GM23338 (cell line): Measurements from ENCODE around the gene ARPC5.
"Not testable (repeated sequence)": the region's sequence is repeated elsewhere in the genome, so short reads cannot be mapped to it uniquely, and the experiment has no call there.

Experiments
- CREB1 ChIP-seq: fragments of 250-450 bp; sonication (Bioruptor Pico); IDR thresholded peaks from 2 replicates; pipeline ENCODE4 v1.5.0; 2020; ENCODE audit warnings: low read depth, mild to moderate bottlenecking, moderate library complexity
- EZH2 ChIP-seq: fragments of 200-600 bp; sonication (generic); IDR thresholded peaks from one replicate; pipeline ENCODE4 v1.8.0; 2017; ENCODE audit warnings: antibody characterized with exemption, mild to moderate bottlenecking, low read depth; ENCODE audit not compliant: unreplicated experiment
- EZH2phosphoT487 ChIP-seq: fragments of 200-600 bp; sonication (generic); IDR thresholded peaks from one replicate; pipeline ENCODE4 v1.8.1; 2018; ENCODE audit warnings: antibody characterized with exemption; ENCODE audit not compliant: unreplicated experiment
- JUNB ChIP-seq: IDR thresholded peaks from one replicate; pipeline ENCODE4 v1.6.1; 2016; ENCODE audit warnings: antibody characterized with exemption; ENCODE audit not compliant: unreplicated experiment
- NANOG ChIP-seq: IDR thresholded peaks from 2 replicates; pipeline ENCODE4 v1.6.1; 2016; ENCODE audit warnings: antibody characterized with exemption, borderline replicate concordance
- POLR2AphosphoS5 ChIP-seq: IDR thresholded peaks from 2 replicates; pipeline ENCODE4 v1.6.1; 2016; ENCODE audit warnings: antibody characterized with exemption, low read depth
- STAT1 ChIP-seq: IDR thresholded peaks from one replicate; pipeline ENCODE4 v1.6.1; 2016; ENCODE audit warnings: antibody characterized with exemption; ENCODE audit not compliant: unreplicated experiment
- ZNF114 ChIP-seq: fragments of 250-450 bp; sonication (Bioruptor Pico); IDR thresholded peaks from 2 replicates; pipeline ENCODE4 v1.5.0; 2020; ENCODE audit warnings: mild to moderate bottlenecking, moderate library complexity
- ZNF331 ChIP-seq: fragments of 250-450 bp; sonication (Bioruptor Pico); IDR thresholded peaks from 2 replicates; pipeline ENCODE4 v1.5.0; 2020; ENCODE audit warnings: low read depth, mild to moderate bottlenecking, moderate library complexity
- TF ChIP-seq, protein P1 (sequence below), 2 experiments: fragments of 200-600 bp in 1 of 2; sonication (generic) in 1 of 2; conservative IDR thresholded peaks; 2 replicates each; pipeline versions ENCODE4 v1.5.1 to v1.6.1; 2016 to 2017; ENCODE audit warnings: antibody characterized with exemption in 2 of 2, low read depth in 2 of 2, mild to moderate bottlenecking in 2 of 2, moderate library complexity in 1 of 2
- TF ChIP-seq, protein P2 (sequence below): IDR thresholded peaks from one replicate; pipeline ENCODE4 v1.6.1; 2018; ENCODE audit warnings: antibody characterized with exemption; ENCODE audit not compliant: unreplicated experiment
- TF ChIP-seq, protein P3 (sequence below): IDR thresholded peaks from 2 replicates; pipeline ENCODE4 v1.6.1; 2016; ENCODE audit warnings: antibody characterized with exemption
- TF ChIP-seq, protein P4 (sequence below): fragments of 250-450 bp; sonication (Bioruptor Pico); IDR thresholded peaks from 2 replicates; pipeline ENCODE4 v1.5.0; 2020; ENCODE audit warnings: mild to moderate bottlenecking, moderate library complexity

DNA sequence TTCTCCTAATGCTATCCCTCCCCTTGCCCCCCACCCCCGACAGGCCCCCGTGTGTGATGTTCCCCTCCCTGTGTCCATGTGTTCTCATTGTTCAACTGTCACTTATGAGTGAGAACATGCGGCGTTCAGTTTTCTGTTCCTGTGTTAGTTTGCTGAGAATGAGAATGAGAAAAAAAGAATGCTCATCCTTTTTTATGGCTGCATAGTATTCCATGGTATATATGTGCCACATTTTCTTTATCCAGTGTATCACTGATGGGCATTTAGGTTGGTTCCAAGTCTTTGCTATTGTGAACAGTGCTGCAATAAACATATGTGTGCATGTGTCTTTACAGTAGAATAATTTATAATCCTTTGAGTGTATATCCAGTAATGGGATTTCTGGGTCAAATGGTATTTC lies 43.8 kb upstream of the ARPC5 start:
- TF ChIP-seq, protein P1, sequence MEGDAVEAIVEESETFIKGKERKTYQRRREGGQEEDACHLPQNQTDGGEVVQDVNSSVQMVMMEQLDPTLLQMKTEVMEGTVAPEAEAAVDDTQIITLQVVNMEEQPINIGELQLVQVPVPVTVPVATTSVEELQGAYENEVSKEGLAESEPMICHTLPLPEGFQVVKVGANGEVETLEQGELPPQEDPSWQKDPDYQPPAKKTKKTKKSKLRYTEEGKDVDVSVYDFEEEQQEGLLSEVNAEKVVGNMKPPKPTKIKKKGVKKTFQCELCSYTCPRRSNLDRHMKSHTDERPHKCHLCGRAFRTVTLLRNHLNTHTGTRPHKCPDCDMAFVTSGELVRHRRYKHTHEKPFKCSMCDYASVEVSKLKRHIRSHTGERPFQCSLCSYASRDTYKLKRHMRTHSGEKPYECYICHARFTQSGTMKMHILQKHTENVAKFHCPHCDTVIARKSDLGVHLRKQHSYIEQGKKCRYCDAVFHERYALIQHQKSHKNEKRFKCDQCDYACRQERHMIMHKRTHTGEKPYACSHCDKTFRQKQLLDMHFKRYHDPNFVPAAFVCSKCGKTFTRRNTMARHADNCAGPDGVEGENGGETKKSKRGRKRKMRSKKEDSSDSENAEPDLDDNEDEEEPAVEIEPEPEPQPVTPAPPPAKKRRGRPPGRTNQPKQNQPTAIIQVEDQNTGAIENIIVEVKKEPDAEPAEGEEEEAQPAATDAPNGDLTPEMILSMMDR (conservative IDR thresholded peaks at IDR 0.05; ENCODE audit: low read depth in 2 of 2) = not testable (repeated sequence)
- TF ChIP-seq EZH2; POLR2AphosphoS5; CREB1 (CRISPR knock-in tag); STAT1; EZH2phosphoT487; ZNF331; JUNB; ZNF114; NANOG: not testable (repeated sequence)
- TF ChIP-seq, protein P2, sequence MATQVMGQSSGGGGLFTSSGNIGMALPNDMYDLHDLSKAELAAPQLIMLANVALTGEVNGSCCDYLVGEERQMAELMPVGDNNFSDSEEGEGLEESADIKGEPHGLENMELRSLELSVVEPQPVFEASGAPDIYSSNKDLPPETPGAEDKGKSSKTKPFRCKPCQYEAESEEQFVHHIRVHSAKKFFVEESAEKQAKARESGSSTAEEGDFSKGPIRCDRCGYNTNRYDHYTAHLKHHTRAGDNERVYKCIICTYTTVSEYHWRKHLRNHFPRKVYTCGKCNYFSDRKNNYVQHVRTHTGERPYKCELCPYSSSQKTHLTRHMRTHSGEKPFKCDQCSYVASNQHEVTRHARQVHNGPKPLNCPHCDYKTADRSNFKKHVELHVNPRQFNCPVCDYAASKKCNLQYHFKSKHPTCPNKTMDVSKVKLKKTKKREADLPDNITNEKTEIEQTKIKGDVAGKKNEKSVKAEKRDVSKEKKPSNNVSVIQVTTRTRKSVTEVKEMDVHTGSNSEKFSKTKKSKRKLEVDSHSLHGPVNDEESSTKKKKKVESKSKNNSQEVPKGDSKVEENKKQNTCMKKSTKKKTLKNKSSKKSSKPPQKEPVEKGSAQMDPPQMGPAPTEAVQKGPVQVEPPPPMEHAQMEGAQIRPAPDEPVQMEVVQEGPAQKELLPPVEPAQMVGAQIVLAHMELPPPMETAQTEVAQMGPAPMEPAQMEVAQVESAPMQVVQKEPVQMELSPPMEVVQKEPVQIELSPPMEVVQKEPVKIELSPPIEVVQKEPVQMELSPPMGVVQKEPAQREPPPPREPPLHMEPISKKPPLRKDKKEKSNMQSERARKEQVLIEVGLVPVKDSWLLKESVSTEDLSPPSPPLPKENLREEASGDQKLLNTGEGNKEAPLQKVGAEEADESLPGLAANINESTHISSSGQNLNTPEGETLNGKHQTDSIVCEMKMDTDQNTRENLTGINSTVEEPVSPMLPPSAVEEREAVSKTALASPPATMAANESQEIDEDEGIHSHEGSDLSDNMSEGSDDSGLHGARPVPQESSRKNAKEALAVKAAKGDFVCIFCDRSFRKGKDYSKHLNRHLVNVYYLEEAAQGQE = not testable (repeated sequence)
- TF ChIP-seq, protein P3, sequence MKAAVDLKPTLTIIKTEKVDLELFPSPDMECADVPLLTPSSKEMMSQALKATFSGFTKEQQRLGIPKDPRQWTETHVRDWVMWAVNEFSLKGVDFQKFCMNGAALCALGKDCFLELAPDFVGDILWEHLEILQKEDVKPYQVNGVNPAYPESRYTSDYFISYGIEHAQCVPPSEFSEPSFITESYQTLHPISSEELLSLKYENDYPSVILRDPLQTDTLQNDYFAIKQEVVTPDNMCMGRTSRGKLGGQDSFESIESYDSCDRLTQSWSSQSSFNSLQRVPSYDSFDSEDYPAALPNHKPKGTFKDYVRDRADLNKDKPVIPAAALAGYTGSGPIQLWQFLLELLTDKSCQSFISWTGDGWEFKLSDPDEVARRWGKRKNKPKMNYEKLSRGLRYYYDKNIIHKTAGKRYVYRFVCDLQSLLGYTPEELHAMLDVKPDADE = not testable (repeated sequence)
- TF ChIP-seq, protein P4, sequence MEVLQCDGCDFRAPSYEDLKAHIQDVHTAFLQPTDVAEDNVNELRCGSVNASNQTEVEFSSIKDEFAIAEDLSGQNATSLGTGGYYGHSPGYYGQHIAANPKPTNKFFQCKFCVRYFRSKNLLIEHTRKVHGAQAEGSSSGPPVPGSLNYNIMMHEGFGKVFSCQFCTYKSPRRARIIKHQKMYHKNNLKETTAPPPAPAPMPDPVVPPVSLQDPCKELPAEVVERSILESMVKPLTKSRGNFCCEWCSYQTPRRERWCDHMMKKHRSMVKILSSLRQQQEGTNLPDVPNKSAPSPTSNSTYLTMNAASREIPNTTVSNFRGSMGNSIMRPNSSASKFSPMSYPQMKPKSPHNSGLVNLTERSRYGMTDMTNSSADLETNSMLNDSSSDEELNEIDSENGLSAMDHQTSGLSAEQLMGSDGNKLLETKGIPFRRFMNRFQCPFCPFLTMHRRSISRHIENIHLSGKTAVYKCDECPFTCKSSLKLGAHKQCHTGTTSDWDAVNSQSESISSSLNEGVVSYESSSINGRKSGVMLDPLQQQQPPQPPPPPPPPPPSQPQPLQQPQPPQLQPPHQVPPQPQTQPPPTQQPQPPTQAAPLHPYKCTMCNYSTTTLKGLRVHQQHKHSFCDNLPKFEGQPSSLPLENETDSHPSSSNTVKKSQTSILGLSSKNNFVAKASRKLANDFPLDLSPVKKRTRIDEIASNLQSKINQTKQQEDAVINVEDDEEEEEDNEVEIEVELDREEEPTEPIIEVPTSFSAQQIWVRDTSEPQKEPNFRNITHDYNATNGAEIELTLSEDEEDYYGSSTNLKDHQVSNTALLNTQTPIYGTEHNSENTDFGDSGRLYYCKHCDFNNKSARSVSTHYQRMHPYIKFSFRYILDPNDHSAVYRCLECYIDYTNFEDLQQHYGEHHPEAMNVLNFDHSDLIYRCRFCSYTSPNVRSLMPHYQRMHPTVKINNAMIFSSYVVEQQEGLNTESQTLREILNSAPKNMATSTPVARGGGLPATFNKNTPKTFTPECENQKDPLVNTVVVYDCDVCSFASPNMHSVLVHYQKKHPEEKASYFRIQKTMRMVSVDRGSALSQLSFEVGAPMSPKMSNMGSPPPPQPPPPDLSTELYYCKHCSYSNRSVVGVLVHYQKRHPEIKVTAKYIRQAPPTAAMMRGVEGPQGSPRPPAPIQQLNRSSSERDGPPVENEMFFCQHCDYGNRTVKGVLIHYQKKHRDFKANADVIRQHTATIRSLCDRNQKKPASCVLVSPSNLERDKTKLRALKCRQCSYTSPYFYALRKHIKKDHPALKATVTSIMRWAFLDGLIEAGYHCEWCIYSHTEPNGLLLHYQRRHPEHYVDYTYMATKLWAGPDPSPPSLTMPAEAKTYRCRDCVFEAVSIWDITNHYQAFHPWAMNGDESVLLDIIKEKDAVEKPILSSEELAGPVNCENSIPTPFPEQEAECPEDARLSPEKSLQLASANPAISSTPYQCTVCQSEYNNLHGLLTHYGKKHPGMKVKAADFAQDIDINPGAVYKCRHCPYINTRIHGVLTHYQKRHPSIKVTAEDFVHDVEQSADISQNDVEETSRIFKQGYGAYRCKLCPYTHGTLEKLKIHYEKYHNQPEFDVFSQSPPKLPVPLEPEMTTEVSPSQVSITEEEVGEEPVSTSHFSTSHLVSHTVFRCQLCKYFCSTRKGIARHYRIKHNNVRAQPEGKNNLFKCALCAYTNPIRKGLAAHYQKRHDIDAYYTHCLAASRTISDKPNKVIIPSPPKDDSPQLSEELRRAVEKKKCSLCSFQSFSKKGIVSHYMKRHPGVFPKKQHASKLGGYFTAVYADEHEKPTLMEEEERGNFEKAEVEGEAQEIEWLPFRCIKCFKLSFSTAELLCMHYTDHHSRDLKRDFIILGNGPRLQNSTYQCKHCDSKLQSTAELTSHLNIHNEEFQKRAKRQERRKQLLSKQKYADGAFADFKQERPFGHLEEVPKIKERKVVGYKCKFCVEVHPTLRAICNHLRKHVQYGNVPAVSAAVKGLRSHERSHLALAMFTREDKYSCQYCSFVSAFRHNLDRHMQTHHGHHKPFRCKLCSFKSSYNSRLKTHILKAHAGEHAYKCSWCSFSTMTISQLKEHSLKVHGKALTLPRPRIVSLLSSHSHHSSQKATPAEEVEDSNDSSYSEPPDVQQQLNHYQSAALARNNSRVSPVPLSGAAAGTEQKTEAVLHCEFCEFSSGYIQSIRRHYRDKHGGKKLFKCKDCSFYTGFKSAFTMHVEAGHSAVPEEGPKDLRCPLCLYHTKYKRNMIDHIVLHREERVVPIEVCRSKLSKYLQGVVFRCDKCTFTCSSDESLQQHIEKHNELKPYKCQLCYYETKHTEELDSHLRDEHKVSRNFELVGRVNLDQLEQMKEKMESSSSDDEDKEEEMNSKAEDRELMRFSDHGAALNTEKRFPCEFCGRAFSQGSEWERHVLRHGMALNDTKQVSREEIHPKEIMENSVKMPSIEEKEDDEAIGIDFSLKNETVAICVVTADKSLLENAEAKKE = not testable (repeated sequence)
